Measurements from ENCODE around the gene CWC25. TPM values are rescaled to one million over a fixed set of nuclear protein-coding genes. Genes with fewer than 3 reads are reported as not detected.
A peak's percentile ranks its signal among the peaks of the same experiment; 100 is the strongest.
"Not testable (repeated sequence)": the region's sequence is repeated elsewhere in the genome, so short reads cannot be mapped to it uniquely, and the experiment has no call there.

The CWC25 gene
- total RNA-seq, 4 donors from 2014 or later, result 19.0 to 26.8 (median 22.1) TPM

- no peak for DNase-seq
- H3K27me3 ChIP-seq, result no peaks in the 10 kb centered on the region
- intact Hi-C loops (cut with DNase I), result no loop called here
- H3K4me1 ChIP-seq, result peaks cover 12 to 16% of the 10 kb centered on the region in 2 donors
- peaks cover 14 to 18% of the 10 kb centered on the region in 2 donors for H3K36me3 ChIP-seq
- H3K27ac ChIP-seq, result peak overlapping the region in 1 of 3 donors; percentile 99
- WGBS, 2 donors, result 73 to 81% methylated on average over 6 of the region's 6 CpGs
- TF ChIP-seq POLR2A (IDR thresholded peaks at IDR 0.05) (no peak), CTCF (IDR thresholded peaks at IDR 0.05) (no peak)
- H3K9me3 ChIP-seq, result no peaks in the 10 kb centered on the region
- H3K4me3 ChIP-seq (replicated peaks in 1 of 3), result no peak overlapping the region
Observed at GRCh38 chr17:38797828-38798227, 27.3 kb downstream of the CWC25 start.

- peaks cover 12 to 16% of the 10 kb centered on the region in 2 donors for H3K4me1 ChIP-seq
- WGBS, 2 donors, result 72 to 75% methylated on average over 5 of the region's 5 CpGs
Observed at GRCh38 chr17:38797158-38797490, 28.0 kb downstream of the CWC25 start.

GRCh38 chr17:38796451-38797157 is 28.5 kb downstream of the CWC25 start:
- WGBS, 2 donors, result 73 to 76% methylated on average over 5 of the region's 5 CpGs
- intact Hi-C loops (cut with DNase I), result no loop called here
- Histone ChIP-seq H3K36me3 (peaks cover 3 to 6% of the 10 kb centered on the region in 2 donors), H3K27ac (no peak overlapping the region), H3K4me1 (peaks cover 12 to 16% of the 10 kb centered on the region in 2 donors), H3K27me3 (no peaks in the 10 kb centered on the region), H3K4me3 (replicated peaks in 1 of 3) (no peak overlapping the region), H3K9me3 (no peaks in the 10 kb centered on the region)
- DNase-seq, result no peak
- TF ChIP-seq POLR2A (IDR thresholded peaks at IDR 0.05) (no peak), CTCF (IDR thresholded peaks at IDR 0.05) (no peak)

More at GRCh38 chr17:38797158-38797490, 28.0 kb downstream of the CWC25 start:
- Histone ChIP-seq H3K9me3 (no peaks in the 10 kb centered on the region), H3K27ac (no peak overlapping the region), H3K36me3 (peaks cover 8 to 11% of the 10 kb centered on the region in 2 donors), H3K4me3 (replicated peaks in 1 of 3) (no peak overlapping the region), H3K27me3 (no peaks in the 10 kb centered on the region)
- intact Hi-C loops (cut with DNase I), result no loop called here
- no peak for DNase-seq
- TF ChIP-seq POLR2A (IDR thresholded peaks at IDR 0.05) (no peak), CTCF (IDR thresholded peaks at IDR 0.05) (no peak)

GRCh38 chr17:38794221-38794620 is 30.9 kb downstream of the CWC25 start:
- H3K27ac ChIP-seq, result no peak overlapping the region
- intact Hi-C loops (cut with DNase I), result no loop called here
- TF ChIP-seq CTCF (IDR thresholded peaks at IDR 0.05) (no peak), POLR2A (IDR thresholded peaks at IDR 0.05) (no peak)
- H3K27me3 ChIP-seq, result no peaks in the 10 kb centered on the region
- H3K36me3 ChIP-seq, result no peaks in the 10 kb centered on the region
- H3K9me3 ChIP-seq, result no peaks in the 10 kb centered on the region
- no peak for DNase-seq
- H3K4me3 ChIP-seq (replicated peaks in 1 of 3), result no peak overlapping the region
- 94 to 97% methylated on average over 5 of the region's 5 CpGs for WGBS, 2 donors
- peaks cover 12 to 24% of the 10 kb centered on the region in 2 donors for H3K4me1 ChIP-seq

GRCh38 chr17:38791162-38791561 is 34.0 kb downstream of the CWC25 start:
- 93 to 96% methylated on average over 5 of the region's 5 CpGs for WGBS, 2 donors

GRCh38 chr17:38790148-38790707 is 34.9 kb downstream of the CWC25 start:
- H3K4me3 ChIP-seq (replicated peaks in 1 of 3); DNase-seq; H3K27me3 ChIP-seq; H3K27ac ChIP-seq; H3K9me3 ChIP-seq; intact Hi-C loops (cut with DNase I); H3K4me1 ChIP-seq: not testable (repeated sequence)
- 77 to 78% methylated on average over 13 of the region's 13 CpGs for WGBS, 2 donors
- H3K36me3 ChIP-seq, result peaks cover 12 to 17% of the 10 kb centered on the region in 2 donors

More at GRCh38 chr17:38791162-38791561, 34.0 kb downstream of the CWC25 start:
- TF ChIP-seq POLR2A (IDR thresholded peaks at IDR 0.05), result no peak
- TF ChIP-seq CTCF (IDR thresholded peaks at IDR 0.05), result no peak
- intact Hi-C loops (cut with DNase I), result no loop called here
- DNase-seq, result no peak
- no peaks in the 10 kb centered on the region for H3K9me3 ChIP-seq
- no peak overlapping the region for H3K4me3 ChIP-seq (replicated peaks in 1 of 3)
- peaks cover 5 to 9% of the 10 kb centered on the region in 2 donors for H3K36me3 ChIP-seq
- no peaks in the 10 kb centered on the region for H3K27me3 ChIP-seq
- H3K4me1 ChIP-seq, result peaks cover 0 to 9% of the 10 kb centered on the region in 2 donors
- H3K27ac ChIP-seq, result no peak overlapping the region

Data from thyroid gland (tissue), 4 donors.